Measurements from ENCODE around the gene APOL3.

DNA sequence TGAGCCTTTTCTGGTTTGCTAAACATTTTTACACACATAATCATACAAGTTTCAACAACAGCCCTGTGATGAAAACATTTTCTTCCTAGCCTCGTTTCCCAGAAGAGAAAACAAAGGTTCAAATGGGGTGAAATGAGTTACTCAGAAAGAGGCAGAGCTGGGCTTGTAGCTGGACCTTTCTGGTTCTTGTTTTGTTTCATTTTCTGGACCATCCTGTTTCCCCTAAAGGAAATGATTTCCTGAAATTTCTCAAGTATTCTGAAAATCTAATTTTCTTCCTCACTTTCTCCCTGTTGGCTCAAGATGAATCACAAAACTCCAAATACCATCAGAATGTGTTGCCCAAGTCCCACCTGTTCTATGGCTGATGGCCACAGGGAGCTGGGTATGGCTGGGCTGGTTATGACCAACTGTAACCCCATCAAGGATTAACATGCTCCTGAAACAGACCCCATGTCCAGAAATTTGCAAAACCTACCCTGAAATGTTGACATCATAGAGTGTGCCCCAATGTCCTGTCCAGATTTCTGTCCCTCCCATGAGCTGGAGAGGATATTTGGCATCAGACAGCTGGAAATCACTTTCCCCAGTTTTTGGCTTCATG lies 47.7 kb upstream of the APOL3 start:
- TF ChIP-seq EZH2 (IDR thresholded peaks at IDR 0.05; ENCODE audit: borderline replicate concordance, insufficient read depth, low read length, poor library complexity, severe bottlenecking) (no peak), MXI1 (conservative IDR thresholded peaks at IDR 0.05; ENCODE audit: poor library complexity, severe bottlenecking) (no peak)
- TF ChIP-seq, protein P1, sequence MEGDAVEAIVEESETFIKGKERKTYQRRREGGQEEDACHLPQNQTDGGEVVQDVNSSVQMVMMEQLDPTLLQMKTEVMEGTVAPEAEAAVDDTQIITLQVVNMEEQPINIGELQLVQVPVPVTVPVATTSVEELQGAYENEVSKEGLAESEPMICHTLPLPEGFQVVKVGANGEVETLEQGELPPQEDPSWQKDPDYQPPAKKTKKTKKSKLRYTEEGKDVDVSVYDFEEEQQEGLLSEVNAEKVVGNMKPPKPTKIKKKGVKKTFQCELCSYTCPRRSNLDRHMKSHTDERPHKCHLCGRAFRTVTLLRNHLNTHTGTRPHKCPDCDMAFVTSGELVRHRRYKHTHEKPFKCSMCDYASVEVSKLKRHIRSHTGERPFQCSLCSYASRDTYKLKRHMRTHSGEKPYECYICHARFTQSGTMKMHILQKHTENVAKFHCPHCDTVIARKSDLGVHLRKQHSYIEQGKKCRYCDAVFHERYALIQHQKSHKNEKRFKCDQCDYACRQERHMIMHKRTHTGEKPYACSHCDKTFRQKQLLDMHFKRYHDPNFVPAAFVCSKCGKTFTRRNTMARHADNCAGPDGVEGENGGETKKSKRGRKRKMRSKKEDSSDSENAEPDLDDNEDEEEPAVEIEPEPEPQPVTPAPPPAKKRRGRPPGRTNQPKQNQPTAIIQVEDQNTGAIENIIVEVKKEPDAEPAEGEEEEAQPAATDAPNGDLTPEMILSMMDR (IDR thresholded peaks at IDR 0.05; ENCODE audit: poor library complexity, severe bottlenecking), result no peak
